ENCODE data around the gene DEPP1. TPM values are rescaled to one million over a fixed set of nuclear protein-coding genes. Genes with fewer than 3 reads are reported as not detected.

The DEPP1 gene
- total and polyA plus RNA-seq, 2 of the 13 experiments (the other 11 are each of a cell fraction or from before 2014, with no cell fraction given): 14.8 to 270 TPM

DNA sequence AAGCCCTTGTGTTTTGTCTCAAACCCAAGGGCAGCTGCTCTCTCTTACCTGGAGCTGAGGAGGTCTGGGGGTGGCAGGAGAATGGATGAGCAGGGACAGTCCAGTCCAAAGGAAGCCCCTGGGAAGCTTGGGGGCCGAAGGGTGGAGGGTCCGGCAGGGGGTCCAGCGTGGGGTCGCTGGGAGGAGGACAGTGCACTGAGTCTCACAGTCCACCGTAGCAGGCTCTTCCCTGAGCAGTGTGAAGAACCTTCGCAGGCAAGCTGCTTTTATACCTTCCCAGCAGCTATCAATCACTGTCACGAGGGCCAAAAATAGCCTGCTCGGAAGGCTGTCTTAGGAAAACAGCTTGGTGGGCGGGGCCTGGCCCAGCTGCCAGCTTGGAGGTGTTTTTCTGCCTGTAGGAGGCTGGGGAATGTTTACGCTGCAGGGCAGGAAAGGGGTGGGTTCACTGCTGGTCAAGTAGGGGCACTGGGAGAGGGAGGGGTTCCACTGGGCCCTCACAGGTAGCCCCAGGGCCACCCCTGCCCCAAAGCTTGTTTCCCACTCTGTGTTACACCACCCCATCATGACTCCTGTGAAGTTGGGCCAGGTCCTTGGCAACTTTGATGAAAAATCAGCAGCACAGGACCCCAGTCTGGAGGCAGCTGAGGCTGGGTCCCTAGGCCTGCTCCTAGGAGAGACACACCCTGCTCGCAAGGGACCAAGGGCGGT, at the start of gene DEPP1 (continued):
- no peak for TF ChIP-seq ESRRA (CRISPR knock-in tag; IDR thresholded peaks at IDR 0.05; ENCODE audit: low read depth)
- no peak for TF ChIP-seq ZNF180 (CRISPR knock-in tag; IDR thresholded peaks at IDR 0.05; ENCODE audit: borderline replicate concordance, low read depth)
- TF ChIP-seq ZFP90 (CRISPR knock-in tag; IDR thresholded peaks at IDR 0.05; ENCODE audit: borderline replicate concordance): no peak
- peak; percentile 16 for TF ChIP-seq HNRNPLL (IDR thresholded peaks at IDR 0.05; ENCODE audit: low read depth, low read length, poor library complexity, severe bottlenecking)
- TF ChIP-seq, protein P1, sequence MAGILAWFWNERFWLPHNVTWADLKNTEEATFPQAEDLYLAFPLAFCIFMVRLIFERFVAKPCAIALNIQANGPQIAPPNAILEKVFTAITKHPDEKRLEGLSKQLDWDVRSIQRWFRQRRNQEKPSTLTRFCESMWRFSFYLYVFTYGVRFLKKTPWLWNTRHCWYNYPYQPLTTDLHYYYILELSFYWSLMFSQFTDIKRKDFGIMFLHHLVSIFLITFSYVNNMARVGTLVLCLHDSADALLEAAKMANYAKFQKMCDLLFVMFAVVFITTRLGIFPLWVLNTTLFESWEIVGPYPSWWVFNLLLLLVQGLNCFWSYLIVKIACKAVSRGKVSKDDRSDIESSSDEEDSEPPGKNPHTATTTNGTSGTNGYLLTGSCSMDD (CRISPR knock-in tag; IDR thresholded peaks at IDR 0.05): no peak
- 0 out of 2 replicates have a peak, but pooled peaks have one; percentile 35 for TF ChIP-seq HINFP (CRISPR knock-in tag; IDR thresholded peaks at IDR 0.05; ENCODE audit: low read depth)
- TF ChIP-seq NFIB (CRISPR knock-in tag; IDR thresholded peaks at IDR 0.05; ENCODE audit: borderline replicate concordance): no peak
- TF ChIP-seq CENPT (CRISPR knock-in tag; IDR thresholded peaks at IDR 0.05; ENCODE audit: low read depth): no peak
- TF ChIP-seq POGK (CRISPR knock-in tag; conservative IDR thresholded peaks at IDR 0.05): peak; percentile 96
